Measurements from ENCODE around the gene MAP2K5.

GRCh38 chr15:67515557-67515956 lies 26.9 kb upstream of the MAP2K5 start:
- no peak for TF ChIP-seq CTCF (IDR thresholded peaks at IDR 0.05; ENCODE audit: low read depth, low read length)
- TF ChIP-seq POLR2A (IDR thresholded peaks at IDR 0.05; ENCODE audit: extremely low read depth, insufficient read length) = no peak
